Mesothelial cell of epicardium (in vitro differentiated cells): Measurements from ENCODE around the gene RBM33. TPM values are rescaled to one million over a fixed set of nuclear protein-coding genes. Genes with fewer than 3 reads are reported as not detected.

Experiments
- DNase-seq, 2 experiments: peaks; one replicate each; pipeline ENCODE4 v3.0.0; 2021; ENCODE audit warnings: low spot score in 2 of 2; ENCODE audit not compliant: unreplicated experiment in 2 of 2
- H3K27ac Mint-ChIP-seq: 2 replicates; pipeline ENCODE4 v1.8.0; 2021; ENCODE audit warnings: mixed read lengths
- H3K27me3 Mint-ChIP-seq: 2 replicates; pipeline ENCODE4 v1.8.0; 2021; ENCODE audit warnings: low read depth, mixed read lengths
- H3K36me3 Mint-ChIP-seq: 2 replicates; pipeline ENCODE4 v1.8.0; 2021; ENCODE audit warnings: mixed read lengths
- H3K4me1 Mint-ChIP-seq: 2 replicates; pipeline ENCODE4 v1.8.0; 2021; ENCODE audit warnings: mixed read lengths
- H3K4me3 Mint-ChIP-seq: 2 replicates; pipeline ENCODE4 v1.8.0; 2021; ENCODE audit warnings: mild to moderate bottlenecking, moderate library complexity, mixed read lengths
- H3K9me3 Mint-ChIP-seq: 2 replicates; pipeline ENCODE4 v1.8.0; 2021; ENCODE audit warnings: mixed read lengths
- total RNA-seq: library from RNA; stranded (reverse); gene quantifications from 3 replicates; pipeline ENCODE4 v1.2.1, GENCODE V29; 2021
- TF ChIP-seq, protein P1 (sequence below): fragments of 200-600 bp; sonication (generic); IDR thresholded peaks from one replicate; pipeline ENCODE4 v1.5.0; 2021; ENCODE audit warnings: antibody characterized with exemption; ENCODE audit not compliant: unreplicated experiment

RBM33 gene
- total RNA-seq, 1 donor from 2014 or later: 83.4 TPM

GRCh38 chr7:155790666-155791065, 146.2 kb downstream of the RBM33 start:
- Mint-ChIP-seq H3K36me3 (peaks cover 5% of the 10 kb centered on the region), H3K27me3 (peaks cover 42% of the 10 kb centered on the region), H3K4me3 (no peak overlapping the region), H3K4me1 (peaks cover 4% of the 10 kb centered on the region), H3K27ac (no peak overlapping the region), H3K9me3 (peaks cover 7% of the 10 kb centered on the region)
- DNase-seq: no peak
- TF ChIP-seq, protein P1, sequence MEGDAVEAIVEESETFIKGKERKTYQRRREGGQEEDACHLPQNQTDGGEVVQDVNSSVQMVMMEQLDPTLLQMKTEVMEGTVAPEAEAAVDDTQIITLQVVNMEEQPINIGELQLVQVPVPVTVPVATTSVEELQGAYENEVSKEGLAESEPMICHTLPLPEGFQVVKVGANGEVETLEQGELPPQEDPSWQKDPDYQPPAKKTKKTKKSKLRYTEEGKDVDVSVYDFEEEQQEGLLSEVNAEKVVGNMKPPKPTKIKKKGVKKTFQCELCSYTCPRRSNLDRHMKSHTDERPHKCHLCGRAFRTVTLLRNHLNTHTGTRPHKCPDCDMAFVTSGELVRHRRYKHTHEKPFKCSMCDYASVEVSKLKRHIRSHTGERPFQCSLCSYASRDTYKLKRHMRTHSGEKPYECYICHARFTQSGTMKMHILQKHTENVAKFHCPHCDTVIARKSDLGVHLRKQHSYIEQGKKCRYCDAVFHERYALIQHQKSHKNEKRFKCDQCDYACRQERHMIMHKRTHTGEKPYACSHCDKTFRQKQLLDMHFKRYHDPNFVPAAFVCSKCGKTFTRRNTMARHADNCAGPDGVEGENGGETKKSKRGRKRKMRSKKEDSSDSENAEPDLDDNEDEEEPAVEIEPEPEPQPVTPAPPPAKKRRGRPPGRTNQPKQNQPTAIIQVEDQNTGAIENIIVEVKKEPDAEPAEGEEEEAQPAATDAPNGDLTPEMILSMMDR: no peak

- no peak overlapping the region for H3K27ac Mint-ChIP-seq
- no peak overlapping the region for H3K4me3 Mint-ChIP-seq
- peaks cover 4% of the 10 kb centered on the region for H3K9me3 Mint-ChIP-seq
- H3K27me3 Mint-ChIP-seq: peaks cover 37% of the 10 kb centered on the region
- TF ChIP-seq, protein P1: no peak
- H3K36me3 Mint-ChIP-seq: no peaks in the 10 kb centered on the region
- peaks cover 4% of the 10 kb centered on the region for H3K4me1 Mint-ChIP-seq
- no peak for DNase-seq
Observed at GRCh38 chr7:155791214-155791737, 146.8 kb downstream of the RBM33 start.

- H3K9me3 Mint-ChIP-seq: peaks cover 4% of the 10 kb centered on the region
- TF ChIP-seq, protein P1: no peak
- H3K27ac Mint-ChIP-seq: no peak overlapping the region
- H3K4me3 Mint-ChIP-seq: no peak overlapping the region
- no peaks in the 10 kb centered on the region for H3K36me3 Mint-ChIP-seq
- H3K27me3 Mint-ChIP-seq: peaks cover 37% of the 10 kb centered on the region
- peaks cover 4% of the 10 kb centered on the region for H3K4me1 Mint-ChIP-seq
- DNase-seq: no peak
Observed at GRCh38 chr7:155791836-155792235, 147.4 kb downstream of the RBM33 start.

DNA sequence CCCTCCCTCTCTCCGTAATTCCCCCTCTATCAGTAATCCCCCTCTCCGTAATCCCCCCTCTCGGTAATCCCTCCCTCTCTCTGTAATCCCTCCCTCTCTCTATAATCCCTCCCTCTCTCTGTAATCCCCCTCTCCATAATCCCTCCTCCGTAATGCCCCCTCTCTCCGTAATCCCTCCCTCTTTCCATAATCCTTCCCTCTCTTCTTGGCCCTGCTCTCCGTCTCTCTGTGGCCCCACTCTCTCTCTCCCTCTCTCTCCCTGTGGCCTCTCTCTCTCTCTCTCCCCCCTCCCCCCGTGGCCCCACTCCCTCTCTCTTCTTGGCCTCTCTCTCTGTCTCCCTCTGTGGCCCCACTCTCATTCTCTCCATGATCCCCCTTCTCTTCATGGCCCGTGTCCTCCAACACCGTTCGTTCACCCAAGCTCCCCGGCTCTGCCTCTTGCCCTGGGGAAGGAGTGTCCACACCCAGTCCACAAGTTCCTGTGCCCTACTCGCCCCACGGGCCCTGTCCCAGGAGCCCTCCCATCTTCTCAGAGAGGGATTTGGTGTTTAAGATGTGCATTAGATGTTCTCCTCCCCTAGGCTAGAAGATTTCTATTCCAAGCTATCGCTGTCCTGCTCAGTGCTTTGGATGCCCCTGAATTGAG, 148.0 kb downstream of the RBM33 start:
- H3K36me3 Mint-ChIP-seq: no peaks in the 10 kb centered on the region
- no peak overlapping the region for H3K27ac Mint-ChIP-seq
- H3K27me3 Mint-ChIP-seq: peaks cover 37% of the 10 kb centered on the region
- DNase-seq: no peak
- TF ChIP-seq, protein P1: no peak
- peaks cover 4% of the 10 kb centered on the region for H3K9me3 Mint-ChIP-seq
- H3K4me1 Mint-ChIP-seq: peaks cover 4% of the 10 kb centered on the region
- H3K4me3 Mint-ChIP-seq: no peak overlapping the region

- peaks cover 37% of the 10 kb centered on the region for H3K27me3 Mint-ChIP-seq
- DNase-seq: no peak
- no peaks in the 10 kb centered on the region for H3K4me1 Mint-ChIP-seq
- peaks cover 4% of the 10 kb centered on the region for H3K9me3 Mint-ChIP-seq
- TF ChIP-seq, protein P1: no peak
- H3K4me3 Mint-ChIP-seq: no peak overlapping the region
- no peaks in the 10 kb centered on the region for H3K36me3 Mint-ChIP-seq
- H3K27ac Mint-ChIP-seq: no peak overlapping the region
Observed at GRCh38 chr7:155792999-155793560, 148.6 kb downstream of the RBM33 start.
